Neural progenitor cell (in vitro differentiated cells): Measurements from ENCODE around the gene TCF7L1.

Experiments
- EZH2 ChIP-seq: fragments of 200-600 bp; sonication (generic); IDR thresholded peaks from 2 replicates; pipeline ENCODE4 v1.6.1; 2017; ENCODE audit warnings: antibody characterized with exemption, mild to moderate bottlenecking, moderate library complexity
- EZH2phosphoT487 ChIP-seq: fragments of 200-600 bp; sonication (generic); IDR thresholded peaks from 2 replicates; pipeline ENCODE4 v1.6.1; 2017; ENCODE audit warnings: antibody characterized with exemption
- TF ChIP-seq, protein P1 (sequence below): fragments of 200-600 bp; sonication (generic); IDR thresholded peaks from 2 replicates; pipeline ENCODE4 v1.5.1; 2017; ENCODE audit warnings: antibody characterized with exemption, mild to moderate bottlenecking

GRCh38 chr2:85215081-85215447 is 81.9 kb downstream of the TCF7L1 start:
- no peak for TF ChIP-seq EZH2
- TF ChIP-seq, protein P1, sequence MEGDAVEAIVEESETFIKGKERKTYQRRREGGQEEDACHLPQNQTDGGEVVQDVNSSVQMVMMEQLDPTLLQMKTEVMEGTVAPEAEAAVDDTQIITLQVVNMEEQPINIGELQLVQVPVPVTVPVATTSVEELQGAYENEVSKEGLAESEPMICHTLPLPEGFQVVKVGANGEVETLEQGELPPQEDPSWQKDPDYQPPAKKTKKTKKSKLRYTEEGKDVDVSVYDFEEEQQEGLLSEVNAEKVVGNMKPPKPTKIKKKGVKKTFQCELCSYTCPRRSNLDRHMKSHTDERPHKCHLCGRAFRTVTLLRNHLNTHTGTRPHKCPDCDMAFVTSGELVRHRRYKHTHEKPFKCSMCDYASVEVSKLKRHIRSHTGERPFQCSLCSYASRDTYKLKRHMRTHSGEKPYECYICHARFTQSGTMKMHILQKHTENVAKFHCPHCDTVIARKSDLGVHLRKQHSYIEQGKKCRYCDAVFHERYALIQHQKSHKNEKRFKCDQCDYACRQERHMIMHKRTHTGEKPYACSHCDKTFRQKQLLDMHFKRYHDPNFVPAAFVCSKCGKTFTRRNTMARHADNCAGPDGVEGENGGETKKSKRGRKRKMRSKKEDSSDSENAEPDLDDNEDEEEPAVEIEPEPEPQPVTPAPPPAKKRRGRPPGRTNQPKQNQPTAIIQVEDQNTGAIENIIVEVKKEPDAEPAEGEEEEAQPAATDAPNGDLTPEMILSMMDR, result peak; percentile 36
- no peak for TF ChIP-seq EZH2phosphoT487
